ENCODE measurements around the gene MASP2. TPM values are rescaled to one million over a fixed set of nuclear protein-coding genes. Genes with fewer than 3 reads are reported as not detected.

The MASP2 gene
- total RNA-seq, 1 experiment from 2014 or later: 0.25 TPM

DNA sequence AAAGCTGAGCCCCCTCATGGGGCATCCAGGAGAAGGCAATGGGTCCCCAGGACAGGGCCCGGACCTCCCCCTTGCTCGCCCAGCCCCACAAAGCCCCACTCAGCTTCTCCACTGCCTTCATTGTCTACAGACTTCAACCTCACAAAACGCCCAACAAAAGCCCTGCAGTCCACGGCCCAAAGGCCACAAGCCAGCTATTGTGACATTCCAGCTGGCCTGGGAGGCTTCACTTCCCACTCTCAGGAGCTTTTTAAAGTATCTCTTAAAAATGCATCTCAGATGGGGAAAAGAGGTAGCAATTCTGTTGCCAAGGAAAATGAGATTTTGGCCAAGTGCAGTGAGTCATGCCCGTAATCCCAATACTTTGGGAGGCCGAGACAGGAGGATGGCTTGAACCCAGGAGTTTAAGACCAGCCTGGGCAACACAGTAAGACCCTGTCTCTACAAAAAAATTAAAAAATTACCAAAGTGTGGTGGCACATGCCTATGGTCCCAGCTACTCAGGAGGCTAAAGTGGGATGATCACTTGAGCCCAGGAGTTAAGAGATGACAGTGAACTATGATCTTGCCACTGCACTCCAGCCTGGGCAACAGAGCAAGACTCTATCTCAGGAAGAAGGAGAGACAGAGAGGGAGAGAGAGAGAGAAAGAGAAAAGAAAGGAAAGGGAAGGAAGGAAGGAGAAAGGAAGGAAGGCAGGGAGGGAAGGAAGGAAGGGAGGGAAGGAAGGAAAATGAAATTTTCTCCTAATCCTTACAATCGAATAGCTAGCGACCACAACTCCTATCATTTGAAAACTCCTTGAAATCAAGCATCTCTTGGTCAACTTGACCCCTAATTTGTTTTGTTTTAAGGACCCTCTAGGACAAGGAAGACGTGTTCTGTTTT is 66.0 kb downstream of the MASP2 start:
- ATAC-seq: no peak
- no peak overlapping the region for H3K4me2 ChIP-seq (ENCODE audit: low read length)
- intact Hi-C loops (cut with micrococcal nuclease): no loop called here
- no peaks in the 10 kb centered on the region for H4K20me1 ChIP-seq (ENCODE audit: insufficient read depth)
- no peak overlapping the region for H3K4me3 ChIP-seq (replicated peaks in 1 of 2; ENCODE audit: low read depth in 1 of 2, low read length in 2 of 2)
- H3K79me2 ChIP-seq (ENCODE audit: insufficient read depth, low read length): no peaks in the 10 kb centered on the region
- H3K9me2 ChIP-seq (ENCODE audit: insufficient read depth): no peaks in the 10 kb centered on the region
- ChIA-PET RAD21 (ENCODE audit: low non-redundant PET in 1 of 2, low total read pairs in 2 of 2, uncharacterized antibody in 2 of 2, unreplicated experiment in 2 of 2) (no interaction called here), CTCF (no interaction called here), POLR2A (no interaction called here)
- no peaks in the 10 kb centered on the region for H3K36me3 ChIP-seq (ENCODE audit: control insufficient read depth in 1 of 2, insufficient read depth in 2 of 2, low read length in 2 of 2)
- no TSS peak for BruUV-seq (replicated peaks)
- DNase-seq (ENCODE audit: low read depth, low spot score): no peak
- H3K27me3 ChIP-seq (ENCODE audit: insufficient read depth, low read length): no peaks in the 10 kb centered on the region
- no peak for TF ChIP-seq CTCF (IDR thresholded peaks at IDR 0.05 in 2 of 3, conservative IDR thresholded peaks at IDR 0.05 in 1 of 3; ENCODE audit: borderline replicate concordance in 1 of 3, insufficient read depth in 1 of 3, low read depth in 2 of 3, low read length in 2 of 3)
- no peak for TF ChIP-seq RAD21 (IDR thresholded peaks at IDR 0.05; ENCODE audit: low read depth)
- no peak for TF ChIP-seq SP1 (IDR thresholded peaks at IDR 0.05; ENCODE audit: low read depth)
- no peak for TF ChIP-seq SRF (IDR thresholded peaks at IDR 0.05; ENCODE audit: low read depth)
- no peak for TF ChIP-seq YY1 (IDR thresholded peaks at IDR 0.05; ENCODE audit: extremely low read depth, insufficient replicate concordance, low read depth, low read length)
- no peak for TF ChIP-seq MAX (IDR thresholded peaks at IDR 0.05)
- no peak for TF ChIP-seq ZFX (IDR thresholded peaks at IDR 0.05)
- TF ChIP-seq FOSL1 (IDR thresholded peaks at IDR 0.05; ENCODE audit: low read depth): no peak
- no peak for TF ChIP-seq REST (IDR thresholded peaks at IDR 0.05; ENCODE audit: low read depth)
- no peak overlapping the region for H3K9ac ChIP-seq (ENCODE audit: low read length)
- peaks cover 0 to 12% of the 10 kb centered on the region in 2 experiments; a peak in 3 of 4 replicates for H3K4me1 ChIP-seq (ENCODE audit: control insufficient read depth in 1 of 2, insufficient read depth in 2 of 2, low read length in 2 of 2)
- H2AFZ ChIP-seq (ENCODE audit: low read depth, low read length, poor library complexity, severe bottlenecking): no peak overlapping the region
- H3K9me3 ChIP-seq (ENCODE audit: control insufficient read depth in 1 of 2, insufficient read depth in 1 of 2, low read depth in 1 of 2, low read length in 2 of 2): no peaks in the 10 kb centered on the region
- H3K27ac ChIP-seq (ENCODE audit: low read depth, low read length): no peak overlapping the region
